NCI-H2029 (cell line): ENCODE results near the gene ENSA.
"Not testable (repeated sequence)": the region's sequence is repeated elsewhere in the genome, so short reads cannot be mapped to it uniquely, and the experiment has no call there.

Experiments
- DNase-seq: peaks from one replicate; lab custom pipeline; 2025; lab: John Stamatoyannopoulos, UW

ENSA gene

GRCh38 chr1:150621497-150622302 is 7.7 kb downstream of the ENSA start:
- no peak for DNase-seq

GRCh38 chr1:150620919-150621318 is 8.5 kb downstream of the ENSA start:
- no peak for DNase-seq

DNA sequence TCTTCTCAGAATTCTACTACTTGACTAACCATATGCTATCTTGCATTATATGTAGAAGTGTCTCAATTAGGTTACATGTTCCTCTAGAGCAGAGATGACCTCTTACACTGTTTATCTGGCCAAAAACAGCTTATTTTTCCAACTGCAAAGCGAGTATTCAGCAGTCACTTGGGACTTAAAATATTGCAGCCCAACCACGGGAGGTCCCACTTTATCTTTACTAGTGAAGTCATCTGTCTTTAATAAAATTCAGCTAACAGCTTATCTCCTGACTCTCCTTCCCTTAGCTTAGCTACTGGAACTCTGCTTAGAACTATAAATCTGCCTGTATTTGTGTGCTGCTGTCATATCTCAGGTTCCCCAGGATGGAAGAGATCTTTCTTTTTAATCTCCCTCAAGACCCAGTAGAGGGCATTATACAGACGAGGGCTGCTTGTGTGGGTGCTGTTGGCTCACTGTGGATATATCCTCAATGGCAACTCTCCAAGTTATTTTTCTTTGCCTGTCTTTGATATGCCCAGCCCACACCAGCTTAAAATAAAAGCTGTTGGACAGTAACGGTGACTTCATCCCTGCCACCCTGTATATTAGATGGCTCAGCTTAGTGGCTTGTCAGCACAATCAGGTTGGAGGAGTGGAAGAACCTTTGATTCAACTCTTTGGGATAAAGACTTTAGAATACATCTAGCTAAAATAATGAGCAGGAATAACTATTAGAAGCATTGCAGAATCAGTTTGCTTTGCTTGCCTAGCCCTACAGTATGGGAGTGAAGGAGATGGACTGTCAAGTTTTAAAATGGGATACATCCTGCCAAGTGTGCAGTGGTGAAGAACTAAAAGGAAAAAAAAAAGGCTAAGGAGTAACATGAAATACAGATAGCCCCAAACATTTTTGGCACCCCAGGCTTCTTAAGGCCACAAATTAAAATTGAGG is 9.6 kb downstream of the ENSA start:
- DNase-seq: peak; percentile 46

GRCh38 chr1:150615346-150616201 is 13.8 kb downstream of the ENSA start:
- DNase-seq: no peak

GRCh38 chr1:150613061-150613920 is 16.1 kb downstream of the ENSA start:
- DNase-seq: peak; percentile 95

- DNase-seq: no peak
Observed at GRCh38 chr1:150612014-150612345, 17.4 kb downstream of the ENSA start.

- DNase-seq: no peak
Observed at GRCh38 chr1:150610576-150610975, 18.8 kb downstream of the ENSA start.

GRCh38 chr1:150609732-150610131 is 19.7 kb downstream of the ENSA start:
- DNase-seq: no peak

DNA sequence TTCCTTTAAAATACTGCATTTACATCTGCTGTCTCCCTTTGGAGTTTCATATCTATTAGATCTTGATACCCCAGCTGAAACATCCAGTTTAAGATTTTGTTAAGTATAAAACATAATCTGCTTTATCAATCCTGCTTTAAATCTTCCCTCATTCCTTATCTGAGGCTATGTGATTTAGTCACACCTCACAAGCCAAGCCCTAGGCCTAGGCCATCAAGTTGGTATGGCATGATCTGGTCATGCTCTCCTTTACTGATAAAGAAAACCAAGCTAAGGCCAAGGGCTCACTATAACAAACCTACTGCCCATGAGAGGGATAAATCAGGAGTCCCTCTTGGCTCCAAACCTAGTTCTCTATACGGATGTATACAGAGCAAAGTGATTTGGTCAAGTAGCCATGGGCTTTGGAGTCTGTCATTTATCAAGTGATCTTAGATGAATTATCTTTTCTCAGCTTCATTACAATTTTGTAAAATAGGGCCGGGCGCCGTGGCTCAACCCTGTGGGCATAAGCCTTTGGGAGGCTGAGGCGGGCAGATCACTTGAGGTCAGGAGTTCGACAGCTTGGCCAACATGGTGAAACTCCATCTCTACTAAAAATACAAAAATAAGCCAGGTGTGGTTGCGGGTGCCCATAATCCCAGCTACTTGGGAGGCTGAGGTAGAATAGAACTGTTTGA is 22.8 kb downstream of the ENSA start:
- DNase-seq: no peak

- not testable (repeated sequence) for DNase-seq
Observed at GRCh38 chr1:150605451-150605731, 24.0 kb downstream of the ENSA start.

GRCh38 chr1:150604226-150604588 is 25.2 kb downstream of the ENSA start:
- DNase-seq: no peak

- DNase-seq: no peak
Observed at GRCh38 chr1:150603711-150604110, 25.7 kb downstream of the ENSA start.

- DNase-seq: not testable (repeated sequence)
Observed at GRCh38 chr1:150602372-150602771, 27.0 kb downstream of the ENSA start.

GRCh38 chr1:150601540-150601939 is 27.9 kb downstream of the ENSA start:
- DNase-seq: no peak

GRCh38 chr1:150598346-150598745 is 31.1 kb downstream of the ENSA start:
- not testable (repeated sequence) for DNase-seq

DNA sequence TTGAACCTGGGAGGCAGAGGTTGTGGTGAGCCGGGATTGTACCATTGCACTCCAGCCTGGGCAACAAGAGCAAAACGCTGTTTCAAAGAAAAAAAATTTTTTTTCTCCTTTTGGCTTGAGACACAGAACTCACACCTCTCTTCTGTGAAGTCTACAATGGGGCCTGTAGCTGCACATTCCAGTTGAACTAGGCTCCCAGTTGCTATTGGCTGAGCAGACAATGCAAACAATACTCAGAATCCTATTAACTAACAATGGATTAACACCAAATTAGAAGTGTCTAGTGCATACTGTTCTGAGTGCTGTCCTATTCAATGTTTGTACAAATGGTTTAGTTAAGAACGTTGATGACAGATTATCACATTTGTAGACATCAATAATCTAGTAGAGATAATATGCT is 32.4 kb downstream of the ENSA start:
- no peak for DNase-seq

DNA sequence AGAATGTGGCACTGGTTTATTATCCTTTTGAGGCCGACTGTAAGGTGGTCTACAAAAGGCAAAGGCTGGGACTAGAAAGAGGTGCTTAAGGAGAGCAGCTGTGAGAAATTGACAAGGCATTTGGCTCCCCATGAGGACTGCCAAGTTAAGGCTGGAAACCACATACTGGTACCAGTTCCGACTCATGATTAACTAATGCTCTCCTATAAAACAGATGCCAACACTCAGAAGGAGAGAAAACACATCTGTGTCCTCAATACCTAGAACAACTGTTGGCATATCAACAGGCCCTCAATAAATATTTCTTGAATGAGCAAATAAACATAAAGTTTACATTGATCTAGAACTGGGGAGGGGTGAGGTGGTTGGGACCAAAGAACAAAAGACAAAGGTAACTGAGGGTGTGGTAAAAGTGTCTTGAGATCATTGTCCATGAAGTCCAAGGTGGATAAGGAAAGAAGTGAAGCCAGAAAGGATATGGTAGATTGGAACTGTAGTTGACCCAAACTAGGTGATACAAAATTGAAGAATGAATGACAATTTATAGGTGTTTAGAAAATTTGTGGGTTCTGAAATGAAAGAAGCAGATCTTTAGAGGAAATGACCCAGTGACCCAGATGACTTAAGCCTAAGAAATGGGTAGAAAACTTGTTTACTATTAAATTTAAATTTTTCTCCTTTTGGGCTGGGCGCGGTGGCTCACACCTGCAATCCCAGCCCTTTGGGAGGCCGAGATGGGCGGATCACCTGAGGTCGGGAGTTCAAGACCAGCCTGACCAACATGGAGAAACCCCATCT is 33.1 kb downstream of the ENSA start:
- DNase-seq: no peak

- DNase-seq: no peak
Observed at GRCh38 chr1:150582371-150582770, 47.0 kb downstream of the ENSA start.

DNA sequence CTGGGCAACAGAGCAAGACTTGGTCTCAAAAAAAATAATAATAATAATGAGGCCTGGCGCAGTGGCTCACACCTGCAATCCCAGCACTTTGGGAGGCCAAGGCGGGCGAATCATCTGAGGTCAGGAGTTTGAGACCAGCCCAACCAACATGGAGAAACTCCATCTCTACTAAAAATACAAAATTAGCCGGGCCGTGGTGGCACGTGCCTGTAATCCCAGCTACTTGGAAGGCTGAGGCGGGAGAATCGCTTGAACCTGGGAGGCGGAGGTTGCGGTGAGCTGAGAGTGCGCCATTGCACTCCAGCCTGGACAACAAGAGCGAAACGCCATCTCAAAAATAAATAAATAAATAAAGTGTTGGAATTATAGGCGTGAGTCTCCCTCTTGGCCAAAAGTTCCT is 47.5 kb downstream of the ENSA start:
- DNase-seq: not testable (repeated sequence)

- not testable (repeated sequence) for DNase-seq
Observed at GRCh38 chr1:150581437-150581836, 48.0 kb downstream of the ENSA start.
